GM12878 (cell line): Measurements from ENCODE around the gene PBRM1. TPM values are rescaled to one million over a fixed set of nuclear protein-coding genes. Genes with fewer than 3 reads are reported as not detected.

Experiments
- ATAC-seq: fragments of 200-7000 bp; cut with Tn5 transposase; 3 replicates; pipeline ENCODE4 v1.9.1; 2020; ENCODE audit warnings: mild to moderate bottlenecking, moderate library complexity
- BruUV-seq: library from RNA; stranded (reverse); fragments of 400-500 nt; replicated peaks from 2 replicates; lab custom pipeline; 2021; lab: Mats Ljungman, UMichigan
- CTCF ChIA-PET: fragments of 300-600 bp; sonication (Branson Sonifier 250); formaldehyde crosslinking; extraction: SDS; loops from one replicate; lab custom pipeline; 2021; ENCODE audit warnings: inconsistent platforms; lab: Yijun Ruan, JAX
- POLR2A ChIA-PET: fragments of 350-600 bp; formaldehyde crosslinking; extraction: SDS; loops from one replicate; lab custom pipeline; 2021; ENCODE audit warnings: inconsistent platforms; lab: Charles Lee
- RAD21 ChIA-PET: fragments of 300-600 bp; sonication (Branson Sonifier 250); formaldehyde crosslinking; loops from one replicate; lab custom pipeline; 2023; ENCODE audit warnings: antibody characterized with exemption; ENCODE audit not compliant: unreplicated experiment; lab: Charles Lee
- SMC1A ChIA-PET: fragments of 300-600 bp; sonication (Branson Sonifier 250); formaldehyde crosslinking; loops from one replicate; lab custom pipeline; 2023; ENCODE audit not compliant: unreplicated experiment, uncharacterized antibody; lab: Charles Lee
- DNase-seq: peaks from one replicate; pipeline ENCODE4 v3.0.0-alpha.2; 2011; ENCODE audit warnings: low read depth, low spot score
- FAIRE-seq: peaks from 3 replicates; lab custom pipeline; 2011; peaks lifted over from hg19 to GRCh38; lab: Jason Lieb, UNC
- H2AFZ ChIP-seq: 2 replicates; pipeline ENCODE4 v1.6.0; 2011; ENCODE audit warnings: low read depth, low read length, control low read depth; ENCODE audit not compliant: control insufficient read depth
- H3K27ac ChIP-seq: 2 replicates; pipeline ENCODE4 v1.5.1; 2011; ENCODE audit warnings: control low read depth; ENCODE audit not compliant: control insufficient read depth, insufficient read depth
- H3K27me3 ChIP-seq, 2 experiments: replicated peaks in 1 of 2; 2 replicates each; pipeline versions ENCODE4 v1.6.0 to v1.6.1; 2011; ENCODE audit warnings: low read length in 1 of 2; ENCODE audit not compliant: control insufficient read depth in 2 of 2, insufficient read depth in 2 of 2
- H3K36me3 ChIP-seq, 2 experiments: 2 replicates each; pipeline ENCODE4 v1.5.1; 2011; ENCODE audit warnings: low read length in 1 of 2; ENCODE audit not compliant: control insufficient read depth in 2 of 2, insufficient read depth in 2 of 2
- H3K4me1 ChIP-seq: 2 replicates; pipeline ENCODE4 v1.6.1; 2011; ENCODE audit warnings: mild to moderate bottlenecking, low read length, moderate library complexity, mixed read lengths; ENCODE audit not compliant: control insufficient read depth, insufficient read depth
- H3K4me2 ChIP-seq: 2 replicates; pipeline ENCODE4 v1.6.0; 2011; ENCODE audit warnings: control low read depth; ENCODE audit not compliant: control insufficient read depth, insufficient read depth
- H3K4me3 ChIP-seq: fragments of 200-600 bp; sonication (generic); 2 replicates; pipeline ENCODE4 v1.5.1; 2016
- H3K79me2 ChIP-seq: 2 replicates; pipeline ENCODE4 v1.6.0; 2011; ENCODE audit warnings: low read length; ENCODE audit not compliant: control insufficient read depth, insufficient read depth
- H3K9ac ChIP-seq: 2 replicates; pipeline ENCODE4 v1.8.0; 2011; ENCODE audit warnings: low read length, control low read depth, mixed read lengths; ENCODE audit not compliant: control insufficient read depth, insufficient read depth
- H3K9me3 ChIP-seq: replicated peaks from 3 replicates; pipeline ENCODE4 v1.5.1; 2011; ENCODE audit warnings: mild to moderate bottlenecking, low read length; ENCODE audit not compliant: control insufficient read depth, insufficient read depth
- H4K20me1 ChIP-seq: 2 replicates; pipeline ENCODE4 v1.6.0; 2011; ENCODE audit not compliant: control insufficient read depth, insufficient read depth
- ATF2 ChIP-seq: IDR thresholded peaks from 2 replicates; pipeline ENCODE4 v1.6.1; 2012; ENCODE audit warnings: low read length, inconsistent platforms
- BRCA1 ChIP-seq: IDR thresholded peaks from 2 replicates; pipeline ENCODE4 v1.6.1; 2011; ENCODE audit warnings: low read depth, low read length, improper control_type of control experiment
- CBX3 ChIP-seq: fragments of 200-600 bp; sonication (generic); IDR thresholded peaks from 2 replicates; pipeline ENCODE4 v1.6.1; 2016; ENCODE audit warnings: low read depth, borderline replicate concordance
- CREM ChIP-seq: IDR thresholded peaks from 2 replicates; pipeline ENCODE4 v1.6.1; 2014; ENCODE audit warnings: antibody characterized with exemption, low read depth
- HSF1 ChIP-seq: fragments of 150-350 bp; IDR thresholded peaks from 2 replicates; pipeline ENCODE4 v1.6.1; 2014; ENCODE audit warnings: mild to moderate bottlenecking, low read depth, low read length
- NR2C1 ChIP-seq: fragments of 450-650 bp; IDR thresholded peaks from 2 replicates; pipeline ENCODE4 v1.6.1; 2017; ENCODE audit warnings: antibody characterized with exemption, mild to moderate bottlenecking, moderate library complexity
- PAX5 ChIP-seq: IDR thresholded peaks from 2 replicates; pipeline ENCODE4 v1.6.1; 2011; ENCODE audit warnings: low read depth, low read length, borderline replicate concordance
- POLR2AphosphoS5 ChIP-seq: IDR thresholded peaks from 2 replicates; pipeline ENCODE4 v1.6.1; 2011; ENCODE audit warnings: mild to moderate bottlenecking, low read length, inconsistent platforms
- ZBTB40 ChIP-seq: fragments of 450-650 bp; IDR thresholded peaks from 2 replicates; pipeline ENCODE4 v1.6.1; 2016; ENCODE audit warnings: mild to moderate bottlenecking, moderate library complexity, borderline replicate concordance
- WGBS: methylation state at CpG from one replicate; pipeline ENCODE4 v1.1.6; 2016; ENCODE audit warnings: low lambda C conversion rate; ENCODE audit not compliant: insufficient replicate concordance, insufficient coverage; ENCODE audit errors: missing lambda C conversion rate; 5-methylcytosine and 5-hydroxymethylcytosine counted together
- in situ Hi-C: fragments of 300-500 bp; cut with MboI; formaldehyde crosslinking; loops from 9 replicates; pipeline ENCODE4 v1.14.3; 2018; ENCODE audit warnings: mixed read lengths
- intact Hi-C: fragments of 100-400 bp; cut with micrococcal nuclease; formaldehyde crosslinking; loops from one replicate; pipeline ENCODE4 v1.14.2; 2022; ENCODE audit not compliant: unreplicated experiment
- polyA plus RNA-seq, 11 experiments: library from polyadenylated mRNA; depleted of rRNA in 4 of 11; unstranded in 6 of 11; stranded (reverse) in 5 of 11; fragments of >200 nt; fragmentation: Nextera tagmentation in 4 of 11; fragmentation: Illumina TruSeq in 1 of 11; extraction: Ambion mirVana in 4 of 11; extraction: Trizol in 1 of 11; gene quantifications; 1 replicate in 1 of 11; 2 replicates in 10 of 11; pipeline versions ENCODE4 v1.2.1 to v1.2.3, GENCODE V29; 2011 to 2016; ENCODE audit warnings: inconsistent platforms in 2 of 11, missing spikeins in 2 of 11, low read depth in 1 of 11
- total RNA-seq, 4 experiments: library from RNA; depleted of rRNA in 3 of 4; stranded (reverse); fragments of >200 nt in 3 of 4; fragmentation: Illumina TruSeq in 1 of 4; extraction: Trizol in 1 of 4; gene quantifications; 2 replicates each; pipeline versions ENCODE4 v1.2.1 to v1.2.3, GENCODE V29; 2013 to 2021
- TF ChIP-seq, protein P1 (sequence below): fragments of 450-650 bp; IDR thresholded peaks from 2 replicates; pipeline ENCODE4 v1.6.1; 2018; ENCODE audit warnings: mild to moderate bottlenecking, low read depth, moderate library complexity; ENCODE audit not compliant: partially characterized antibody
- TF ChIP-seq, protein P2 (sequence below): fragments of 450-650 bp; IDR thresholded peaks from 2 replicates; pipeline ENCODE4 v1.6.1; 2017; ENCODE audit warnings: mild to moderate bottlenecking, low read depth, inconsistent platforms; ENCODE audit not compliant: poor library complexity, severe bottlenecking

Gene PBRM1
- total and polyA plus RNA-seq, 10 of the 15 experiments (the other 5 are each of a cell fraction or from before 2014, with no cell fraction given): 8.9 to 88.9 (median 39.3) TPM

DNA sequence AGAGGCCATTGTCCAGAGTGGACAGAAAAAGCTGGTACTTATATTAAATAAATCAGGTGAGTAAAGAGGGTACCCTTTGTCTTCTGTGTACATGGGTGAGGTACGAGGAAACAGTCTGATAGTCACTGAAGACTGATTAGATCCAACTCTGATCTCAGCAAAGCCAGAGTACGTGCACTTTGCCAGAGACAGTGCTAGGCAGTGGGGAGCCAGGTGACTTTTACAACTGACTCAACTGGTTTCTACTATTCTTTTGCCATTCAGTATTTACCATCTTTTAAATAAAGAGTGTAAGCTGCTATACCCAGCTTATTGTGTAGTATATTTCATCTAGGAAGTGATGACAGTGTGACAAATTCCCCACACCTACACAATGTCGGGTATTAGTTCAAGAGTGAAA is 3.4 kb upstream of the PBRM1 start:
- DNase-seq: no peak
- CTCF ChIA-PET: interaction anchor here (1.1 kb wide), 1 partner anchor 12 kb away, joined by 3 read pairs; no protein-coding TSS in a partner anchor
- no peak for ATAC-seq
- FAIRE-seq: no peak
- Histone ChIP-seq H3K9me3 (no peaks in the 10 kb centered on the region), H3K4me2 (peak overlapping the region; percentile 95; the same call in 1 of the 2 replicates), H3K36me3 (peaks cover 21 to 60% of the 10 kb centered on the region in 2 experiments), H4K20me1 (no peaks in the 10 kb centered on the region), H3K4me1 (peaks cover 17% of the 10 kb centered on the region), H3K27ac (no peak overlapping the region; the same call in 1 of the 2 replicates), H3K4me3 (peak overlapping the region; percentile 91; the same call in 1 of the 2 replicates), H3K9ac (no peak overlapping the region; the same call in 1 of the 2 replicates), H3K79me2 (peaks cover 68% of the 10 kb centered on the region), H2AFZ (no peak overlapping the region), H3K27me3 (no peaks in the 10 kb centered on the region)
- SMC1A ChIA-PET: no interaction called here
- POLR2A ChIA-PET: interaction anchor here (4.0 kb wide), 1 partner anchor 15 kb away, joined by 15 read pairs; the partner anchor contains the start of genes GLT8D1 and SPCS1
- RAD21 ChIA-PET: no interaction called here
- in situ Hi-C loops: no loop called here
- intact Hi-C loops: loop anchor here (10.0 kb wide), 1 partner anchor 234 kb away; the partner anchor contains the start of genes NISCH and TNNC1
- WGBS: 66% methylated on average over 3 of the region's 3 CpGs
- TF ChIP-seq POLR2AphosphoS5: no peak
- no peak for TF ChIP-seq PAX5
- TF ChIP-seq CREM: no peak
- TF ChIP-seq, protein P1, sequence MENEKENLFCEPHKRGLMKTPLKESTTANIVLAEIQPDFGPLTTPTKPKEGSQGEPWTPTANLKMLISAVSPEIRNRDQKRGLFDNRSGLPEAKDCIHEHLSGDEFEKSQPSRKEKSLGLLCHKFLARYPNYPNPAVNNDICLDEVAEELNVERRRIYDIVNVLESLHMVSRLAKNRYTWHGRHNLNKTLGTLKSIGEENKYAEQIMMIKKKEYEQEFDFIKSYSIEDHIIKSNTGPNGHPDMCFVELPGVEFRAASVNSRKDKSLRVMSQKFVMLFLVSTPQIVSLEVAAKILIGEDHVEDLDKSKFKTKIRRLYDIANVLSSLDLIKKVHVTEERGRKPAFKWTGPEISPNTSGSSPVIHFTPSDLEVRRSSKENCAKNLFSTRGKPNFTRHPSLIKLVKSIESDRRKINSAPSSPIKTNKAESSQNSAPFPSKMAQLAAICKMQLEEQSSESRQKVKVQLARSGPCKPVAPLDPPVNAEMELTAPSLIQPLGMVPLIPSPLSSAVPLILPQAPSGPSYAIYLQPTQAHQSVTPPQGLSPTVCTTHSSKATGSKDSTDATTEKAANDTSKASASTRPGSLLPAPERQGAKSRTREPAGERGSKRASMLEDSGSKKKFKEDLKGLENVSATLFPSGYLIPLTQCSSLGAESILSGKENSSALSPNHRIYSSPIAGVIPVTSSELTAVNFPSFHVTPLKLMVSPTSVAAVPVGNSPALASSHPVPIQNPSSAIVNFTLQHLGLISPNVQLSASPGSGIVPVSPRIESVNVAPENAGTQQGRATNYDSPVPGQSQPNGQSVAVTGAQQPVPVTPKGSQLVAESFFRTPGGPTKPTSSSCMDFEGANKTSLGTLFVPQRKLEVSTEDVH: no peak
- TF ChIP-seq ATF2: no peak
- TF ChIP-seq, protein P2, sequence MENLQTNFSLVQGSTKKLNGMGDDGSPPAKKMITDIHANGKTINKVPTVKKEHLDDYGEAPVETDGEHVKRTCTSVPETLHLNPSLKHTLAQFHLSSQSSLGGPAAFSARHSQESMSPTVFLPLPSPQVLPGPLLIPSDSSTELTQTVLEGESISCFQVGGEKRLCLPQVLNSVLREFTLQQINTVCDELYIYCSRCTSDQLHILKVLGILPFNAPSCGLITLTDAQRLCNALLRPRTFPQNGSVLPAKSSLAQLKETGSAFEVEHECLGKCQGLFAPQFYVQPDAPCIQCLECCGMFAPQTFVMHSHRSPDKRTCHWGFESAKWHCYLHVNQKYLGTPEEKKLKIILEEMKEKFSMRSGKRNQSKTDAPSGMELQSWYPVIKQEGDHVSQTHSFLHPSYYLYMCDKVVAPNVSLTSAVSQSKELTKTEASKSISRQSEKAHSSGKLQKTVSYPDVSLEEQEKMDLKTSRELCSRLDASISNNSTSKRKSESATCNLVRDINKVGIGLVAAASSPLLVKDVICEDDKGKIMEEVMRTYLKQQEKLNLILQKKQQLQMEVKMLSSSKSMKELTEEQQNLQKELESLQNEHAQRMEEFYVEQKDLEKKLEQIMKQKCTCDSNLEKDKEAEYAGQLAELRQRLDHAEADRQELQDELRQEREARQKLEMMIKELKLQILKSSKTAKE: no peak
- TF ChIP-seq BRCA1: no peak
- no peak for TF ChIP-seq CBX3
- TF ChIP-seq NR2C1: no peak
- TF ChIP-seq HSF1: no peak
- TF ChIP-seq ZBTB40: no peak
- no TSS peak for BruUV-seq
